H9 (cell line): ENCODE measurements around the gene CACNG8. TPM values are rescaled to one million over a fixed set of nuclear protein-coding genes. Genes with fewer than 3 reads are reported as not detected.

Source experiments
- DNase-seq: peaks from one replicate; pipeline ENCODE4 v3.0.0-alpha.2; 2017
- H2AFZ ChIP-seq: one replicate; pipeline ENCODE4 v1.6.1; 2013; ENCODE audit warnings: mild to moderate bottlenecking, low read length, control low read depth, moderate library complexity
- H2AK5ac ChIP-seq: 2 replicates; pipeline ENCODE4 v1.6.1; 2013; ENCODE audit warnings: low read length, control low read depth, mixed read lengths; ENCODE audit not compliant: insufficient read length
- H2BK120ac ChIP-seq: one replicate; pipeline ENCODE4 v1.6.1; 2013; ENCODE audit warnings: low read depth, mild to moderate bottlenecking, low read length, control low read depth, inconsistent platforms; ENCODE audit not compliant: poor library complexity, severe bottlenecking
- H2BK12ac ChIP-seq: 2 replicates; pipeline ENCODE4 v1.6.1; 2013; ENCODE audit warnings: low read length, control low read depth, mixed read lengths, low read depth; ENCODE audit not compliant: insufficient read length
- H2BK15ac ChIP-seq: 2 replicates; pipeline ENCODE4 v1.6.1; 2013; ENCODE audit warnings: low read depth, low read length, control low read depth
- H2BK20ac ChIP-seq: one replicate; pipeline ENCODE4 v1.6.1; 2013; ENCODE audit warnings: low read depth, mild to moderate bottlenecking, low read length, control low read depth, inconsistent platforms; ENCODE audit not compliant: poor library complexity, severe bottlenecking
- H2BK5ac ChIP-seq: 2 replicates; pipeline ENCODE4 v1.6.1; 2013; ENCODE audit warnings: low read length, control low read depth, mixed read lengths; ENCODE audit not compliant: insufficient read length
- H3K14ac ChIP-seq: 2 replicates; pipeline ENCODE4 v1.6.1; 2013; ENCODE audit warnings: low read length, control low read depth; ENCODE audit not compliant: insufficient read depth
- H3K18ac ChIP-seq: 2 replicates; pipeline ENCODE4 v1.6.1; 2013; ENCODE audit warnings: low read depth, mild to moderate bottlenecking, mixed read lengths, low read length, control low read depth; ENCODE audit not compliant: insufficient read length
- H3K23ac ChIP-seq: 2 replicates; pipeline ENCODE4 v1.6.1; 2013; ENCODE audit warnings: low read length, control low read depth, mixed read lengths, low read depth; ENCODE audit not compliant: insufficient read length
- H3K23me2 ChIP-seq: 2 replicates; pipeline ENCODE4 v1.6.1; 2013; ENCODE audit warnings: low read depth, mild to moderate bottlenecking, mixed read lengths, low read length, control low read depth; ENCODE audit not compliant: insufficient read length, poor library complexity, severe bottlenecking
- H3K27ac ChIP-seq: 2 replicates; pipeline ENCODE4 v1.5.1; 2013; ENCODE audit warnings: low read length, control low read depth, mixed read lengths, low read depth; ENCODE audit not compliant: insufficient read length
- H3K27me3 ChIP-seq: 2 replicates; pipeline ENCODE4 v1.6.1; 2013; ENCODE audit warnings: low read length, control low read depth, inconsistent platforms; ENCODE audit not compliant: insufficient read depth
- H3K4ac ChIP-seq: 2 replicates; pipeline ENCODE4 v1.6.1; 2013; ENCODE audit warnings: low read depth, mild to moderate bottlenecking, control low read depth, inconsistent platforms, low read length, moderate library complexity
- H3K4me1 ChIP-seq: 2 replicates; pipeline ENCODE4 v1.6.1; 2013; ENCODE audit warnings: low read length, control low read depth, inconsistent platforms; ENCODE audit not compliant: insufficient read depth
- H3K4me2 ChIP-seq: 2 replicates; pipeline ENCODE4 v1.6.1; 2013; ENCODE audit warnings: low read length, control low read depth, mixed read lengths; ENCODE audit not compliant: insufficient read length, insufficient read depth
- H3K56ac ChIP-seq: 2 replicates; pipeline ENCODE4 v1.6.1; 2013; ENCODE audit warnings: low read depth, mild to moderate bottlenecking, mixed read lengths, low read length, control low read depth; ENCODE audit not compliant: insufficient read length
- H3K79me1 ChIP-seq: 2 replicates; pipeline ENCODE4 v1.6.1; 2013; ENCODE audit warnings: low read depth, mild to moderate bottlenecking, moderate library complexity, low read length, control low read depth, inconsistent platforms; ENCODE audit not compliant: insufficient read depth, poor library complexity, severe bottlenecking
- H3K79me2 ChIP-seq: 2 replicates; pipeline ENCODE4 v1.6.1; 2013; ENCODE audit warnings: low read length, control low read depth, inconsistent platforms; ENCODE audit not compliant: insufficient read depth
- H3K9ac ChIP-seq: 2 replicates; pipeline ENCODE4 v1.6.1; 2013; ENCODE audit warnings: low read length, control low read depth, mixed read lengths; ENCODE audit not compliant: insufficient read length; ENCODE audit errors: extremely low read depth
- H3K9me3 ChIP-seq: one replicate; pipeline ENCODE4 v1.6.1; 2013; ENCODE audit warnings: low read depth, low read length, inconsistent platforms; ENCODE audit not compliant: control insufficient read depth
- H3T11ph ChIP-seq: one replicate; pipeline ENCODE4 v1.6.1; 2013; ENCODE audit warnings: mild to moderate bottlenecking, low read length, control low read depth, inconsistent platforms
- H4K20me1 ChIP-seq: one replicate; pipeline ENCODE4 v1.6.1; 2013; ENCODE audit not compliant: control insufficient read depth, insufficient read length, insufficient read depth
- H4K5ac ChIP-seq: 2 replicates; pipeline ENCODE4 v1.6.1; 2013; ENCODE audit warnings: low read depth, mild to moderate bottlenecking, mixed read lengths, low read length, control low read depth; ENCODE audit not compliant: insufficient read length
- H4K8ac ChIP-seq: replicated peaks from 2 replicates; pipeline ENCODE4 v1.6.1; 2013; ENCODE audit warnings: low read length, control low read depth, mixed read lengths, low read depth; ENCODE audit not compliant: insufficient read length
- H4K91ac ChIP-seq: 2 replicates; pipeline ENCODE4 v1.6.1; 2013; ENCODE audit warnings: low read depth, mild to moderate bottlenecking, moderate library complexity, mixed read lengths, low read length, control low read depth; ENCODE audit not compliant: insufficient read length
- H3K27ac Mint-ChIP-seq, 3 experiments: 2 replicates in 2 of 3; 3 replicates in 1 of 3; pipeline ENCODE4 v1.8.0; 2020 to 2021; ENCODE audit warnings: mixed read lengths in 3 of 3, mild to moderate bottlenecking in 1 of 3, moderate library complexity in 1 of 3
- H3K27me3 Mint-ChIP-seq: 2 replicates; pipeline ENCODE4 v1.8.0; 2021; ENCODE audit warnings: low read depth, mild to moderate bottlenecking, moderate library complexity, mixed read lengths
- H3K36me3 Mint-ChIP-seq, 3 experiments: 2 replicates in 2 of 3; 3 replicates in 1 of 3; pipeline ENCODE4 v1.8.0; 2020 to 2021; ENCODE audit warnings: low read depth in 3 of 3, mixed read lengths in 3 of 3; ENCODE audit not compliant: insufficient read depth in 1 of 3
- H3K4me1 Mint-ChIP-seq, 2 experiments: 2 replicates each; pipeline ENCODE4 v1.8.0; 2020; ENCODE audit warnings: mixed read lengths in 2 of 2
- H3K4me3 Mint-ChIP-seq, 2 experiments: 2 replicates in 1 of 2; 3 replicates in 1 of 2; pipeline ENCODE4 v1.8.0; 2020 to 2021; ENCODE audit warnings: mild to moderate bottlenecking in 2 of 2, mixed read lengths in 2 of 2, moderate library complexity in 1 of 2
- H3K9me3 Mint-ChIP-seq, 2 experiments: 2 replicates in 1 of 2; 3 replicates in 1 of 2; pipeline ENCODE4 v1.8.0; 2020; ENCODE audit warnings: mild to moderate bottlenecking in 2 of 2, mixed read lengths in 2 of 2, moderate library complexity in 1 of 2
- WGBS: extraction: QIAGEN DNeasy Blood & Tissue Kit; methylation state at CpG from one replicate; pipeline ENCODE4 v1.1.7; 2013; ENCODE audit warnings: missing lambda C conversion rate, low lambda C conversion rate, mixed read lengths; ENCODE audit not compliant: insufficient read length; ENCODE audit errors: extremely low coverage; 5-methylcytosine and 5-hydroxymethylcytosine counted together
- total RNA-seq: library from RNA; stranded (reverse); gene quantifications from 2 replicates; pipeline ENCODE4 v1.2.1, GENCODE V29; 2021
- TF ChIP-seq, protein P1 (sequence below): fragments of 200-600 bp; sonication (generic); conservative IDR thresholded peaks from 3 replicates; pipeline ENCODE4 v1.8.0; 2021; ENCODE audit warnings: antibody characterized with exemption, mild to moderate bottlenecking

Gene CACNG8
- total RNA-seq, 1 experiment from 2014 or later, result 7.1 TPM

DNA sequence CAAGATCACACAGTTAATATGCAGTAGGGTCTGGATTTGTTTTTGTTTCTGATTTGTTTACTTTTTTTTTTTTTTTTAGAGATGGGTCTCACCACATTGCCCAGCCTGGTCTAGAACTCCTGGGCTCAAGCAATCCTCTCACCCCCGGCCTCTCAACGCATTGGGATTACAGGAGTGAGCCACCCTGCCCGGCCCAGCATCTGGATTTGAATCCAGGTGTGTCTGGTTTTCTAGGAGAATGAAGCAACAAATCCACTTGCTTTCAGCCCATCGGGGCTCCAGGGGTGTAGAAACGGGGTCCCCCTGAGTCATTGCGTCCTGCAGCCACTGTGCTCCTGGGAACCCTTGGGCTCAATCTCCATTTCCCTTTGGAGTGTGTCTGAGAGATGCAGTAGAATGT is 6.6 kb downstream of the CACNG8 start:
- no peak overlapping the region for H3K4me3 Mint-ChIP-seq
- Histone ChIP-seq H3K4ac (no peak overlapping the region), H2AK5ac (no peak overlapping the region), H3T11ph (no peak overlapping the region), H2BK5ac (no peak overlapping the region), H2BK120ac (no peak overlapping the region), H3K4me2 (no peak overlapping the region), H3K9ac (no peak overlapping the region), H3K56ac (no peak overlapping the region), H4K91ac (no peak overlapping the region), H3K14ac (no peak overlapping the region), H2BK12ac (no peak overlapping the region), H3K27me3 (no peaks in the 10 kb centered on the region), H2BK20ac (no peak overlapping the region), H4K8ac (no peak overlapping the region), H3K27ac (no peak overlapping the region), H3K79me1 (no peaks in the 10 kb centered on the region), H2BK15ac (no peak overlapping the region), H2AFZ (no peak overlapping the region), H4K5ac (no peak overlapping the region), H3K23ac (no peak overlapping the region), H3K18ac (no peak overlapping the region), H3K4me1 (no peaks in the 10 kb centered on the region), H3K79me2 (no peaks in the 10 kb centered on the region), H4K20me1 (no peaks in the 10 kb centered on the region), H3K23me2 (no peaks in the 10 kb centered on the region), H3K9me3 (no peaks in the 10 kb centered on the region)
- H3K27ac Mint-ChIP-seq, result no peak overlapping the region; a peak in 1 of 7 replicates
- no peak for DNase-seq
- no CpG with 5 or more reads among the region's 6 CpGs for WGBS
- peaks cover 16% of the 10 kb centered on the region for H3K27me3 Mint-ChIP-seq
- peaks cover 7 to 8% of the 10 kb centered on the region in 2 experiments for H3K4me1 Mint-ChIP-seq
- TF ChIP-seq, protein P1, sequence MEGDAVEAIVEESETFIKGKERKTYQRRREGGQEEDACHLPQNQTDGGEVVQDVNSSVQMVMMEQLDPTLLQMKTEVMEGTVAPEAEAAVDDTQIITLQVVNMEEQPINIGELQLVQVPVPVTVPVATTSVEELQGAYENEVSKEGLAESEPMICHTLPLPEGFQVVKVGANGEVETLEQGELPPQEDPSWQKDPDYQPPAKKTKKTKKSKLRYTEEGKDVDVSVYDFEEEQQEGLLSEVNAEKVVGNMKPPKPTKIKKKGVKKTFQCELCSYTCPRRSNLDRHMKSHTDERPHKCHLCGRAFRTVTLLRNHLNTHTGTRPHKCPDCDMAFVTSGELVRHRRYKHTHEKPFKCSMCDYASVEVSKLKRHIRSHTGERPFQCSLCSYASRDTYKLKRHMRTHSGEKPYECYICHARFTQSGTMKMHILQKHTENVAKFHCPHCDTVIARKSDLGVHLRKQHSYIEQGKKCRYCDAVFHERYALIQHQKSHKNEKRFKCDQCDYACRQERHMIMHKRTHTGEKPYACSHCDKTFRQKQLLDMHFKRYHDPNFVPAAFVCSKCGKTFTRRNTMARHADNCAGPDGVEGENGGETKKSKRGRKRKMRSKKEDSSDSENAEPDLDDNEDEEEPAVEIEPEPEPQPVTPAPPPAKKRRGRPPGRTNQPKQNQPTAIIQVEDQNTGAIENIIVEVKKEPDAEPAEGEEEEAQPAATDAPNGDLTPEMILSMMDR, result no peak
- H3K36me3 Mint-ChIP-seq, result peaks cover 24 to 44% (median 25%) of the 10 kb centered on the region in 3 experiments; a peak in 6 of 7 replicates
- H3K9me3 Mint-ChIP-seq, result no peaks in the 10 kb centered on the region
